Keratinocyte (primary cell): Measurements from ENCODE around the gene PRRX1. TPM values are rescaled to one million over a fixed set of nuclear protein-coding genes. Genes with fewer than 3 reads are reported as not detected.

ENCODE experiments used
- DNase-seq: peaks from one replicate; pipeline ENCODE4 v3.0.0-alpha.2; 2011; ENCODE audit warnings: low read depth, missing footprints, low spot score
- FAIRE-seq: peaks from 2 replicates; lab custom pipeline; 2011; peaks lifted over from hg19 to GRCh38; lab: Jason Lieb, UNC
- H2AFZ ChIP-seq: 2 replicates; pipeline ENCODE4 v1.6.0; 2012; ENCODE audit warnings: low read length, control low read depth, inconsistent platforms; ENCODE audit not compliant: control insufficient read depth
- H3K27ac ChIP-seq: 2 replicates; pipeline ENCODE4 v1.5.1; 2011; ENCODE audit warnings: low read length; ENCODE audit not compliant: control insufficient read depth, insufficient read depth
- H3K27me3 ChIP-seq: 3 replicates; pipeline ENCODE4 v1.6.0; 2011; ENCODE audit warnings: low read length; ENCODE audit not compliant: control insufficient read depth, insufficient read depth; ENCODE audit errors: extremely low read depth
- H3K36me3 ChIP-seq, 2 experiments: 2 replicates in 1 of 2; 3 replicates in 1 of 2; pipeline ENCODE4 v1.5.1; 2011; ENCODE audit warnings: low read length in 2 of 2, mild to moderate bottlenecking in 1 of 2; ENCODE audit not compliant: control insufficient read depth in 2 of 2, insufficient read depth in 2 of 2; ENCODE audit errors: extremely low read depth in 1 of 2
- H3K4me1 ChIP-seq: 3 replicates; pipeline ENCODE4 v1.5.1; 2011; ENCODE audit warnings: low read length; ENCODE audit not compliant: control insufficient read depth, insufficient read depth; ENCODE audit errors: extremely low read depth
- H3K4me2 ChIP-seq: 3 replicates; pipeline ENCODE4 v1.6.0; 2011; ENCODE audit warnings: low read depth, low read length; ENCODE audit not compliant: control insufficient read depth, insufficient read depth; ENCODE audit errors: extremely low read depth
- H3K4me3 ChIP-seq, 3 experiments: fragments of 200-600 bp in 1 of 3; sonication (generic) in 1 of 3; 2 replicates in 2 of 3; 3 replicates in 1 of 3; pipeline ENCODE4 v1.5.1; 2011 to 2016; ENCODE audit warnings: low read length in 3 of 3, mild to moderate bottlenecking in 3 of 3, control low read depth in 2 of 3, inconsistent platforms in 1 of 3, low read depth in 1 of 3, mixed read lengths in 1 of 3, mixed run types in 1 of 3, moderate library complexity in 1 of 3; ENCODE audit not compliant: control insufficient read depth in 2 of 3, insufficient read depth in 2 of 3; ENCODE audit errors: extremely low read depth in 1 of 3
- H3K79me2 ChIP-seq: 2 replicates; pipeline ENCODE4 v1.6.0; 2012; ENCODE audit warnings: low read length; ENCODE audit not compliant: control insufficient read depth, insufficient read depth
- H3K9ac ChIP-seq: 3 replicates; pipeline ENCODE4 v1.6.0; 2011; ENCODE audit warnings: low read length; ENCODE audit not compliant: control insufficient read depth, insufficient read depth; ENCODE audit errors: extremely low read depth
- H3K9me1 ChIP-seq: 3 replicates; pipeline ENCODE4 v1.6.0; 2011; ENCODE audit warnings: low read length; ENCODE audit not compliant: control insufficient read depth, insufficient read depth; ENCODE audit errors: extremely low read depth
- H3K9me3 ChIP-seq: 2 replicates; pipeline ENCODE4 v1.5.1; 2012; ENCODE audit warnings: low read depth, low read length; ENCODE audit not compliant: control insufficient read depth
- H4K20me1 ChIP-seq: 3 replicates; pipeline ENCODE4 v1.6.0; 2011; ENCODE audit warnings: low read length; ENCODE audit not compliant: control insufficient read depth, insufficient read depth; ENCODE audit errors: extremely low read depth
- CTCF ChIP-seq, 3 experiments: IDR thresholded peaks in 1 of 3; conservative IDR thresholded peaks in 1 of 3; optimal IDR thresholded peaks in 1 of 3; 2 replicates in 2 of 3; 3 replicates in 1 of 3; pipeline versions ENCODE3 to v1.5.1; 2011; ENCODE audit warnings: low read length in 3 of 3, mild to moderate bottlenecking in 3 of 3, moderate library complexity in 2 of 3, control low read depth in 1 of 3, inconsistent platforms in 1 of 3; ENCODE audit not compliant: insufficient read depth in 2 of 3; ENCODE audit errors: extremely low read depth in 1 of 3
- EZH2 ChIP-seq: IDR thresholded peaks from one replicate; pipeline ENCODE4 v1.6.1; 2012; ENCODE audit warnings: inconsistent platforms, mild to moderate bottlenecking, low read length, moderate library complexity
- dilution Hi-C: fragments of 300-500 bp; cut with MboI; formaldehyde crosslinking; loops from one replicate; pipeline ENCODE4 v1.7.0; 2020; ENCODE audit warnings: low sequenced_read_pairs; ENCODE audit not compliant: extremely low pct_ligation_motif_present
- polyA plus RNA-seq, 5 experiments: library from polyadenylated mRNA; depleted of rRNA in 3 of 5; stranded (reverse) in 3 of 5; stranded (forward) in 1 of 5; unstranded in 1 of 5; fragments of >200 nt; gene quantifications; 1 replicate in 1 of 5; 2 replicates in 3 of 5; 3 replicates in 1 of 5; pipeline versions ENCODE4 v1.2.1 to v1.2.3, GENCODE V29; 2011 to 2012; ENCODE audit warnings: missing spikeins in 2 of 5, low read depth in 1 of 5, low replicate concordance in 1 of 5

PRRX1 gene
- polyA plus RNA-seq, 1 donor (not counting 4 experiments of a cell fraction or from before 2014, with no cell fraction given): not detected

GRCh38 chr1:170735366-170736263, 71.7 kb downstream of the PRRX1 start:
- DNase-seq (no peak), FAIRE-seq (no peak)
- no peaks in the 10 kb centered on the region for H3K9me1 ChIP-seq
- no peak overlapping the region for H2AFZ ChIP-seq
- H3K4me3 ChIP-seq: no peak overlapping the region
- H3K9me3 ChIP-seq: no peaks in the 10 kb centered on the region
- no peak overlapping the region for H3K27ac ChIP-seq
- H4K20me1 ChIP-seq: no peaks in the 10 kb centered on the region
- no peaks in the 10 kb centered on the region for H3K79me2 ChIP-seq
- H3K4me2 ChIP-seq: no peak overlapping the region
- H3K27me3 ChIP-seq: no peaks in the 10 kb centered on the region
- no peak overlapping the region for H3K9ac ChIP-seq
- no peaks in the 10 kb centered on the region for H3K36me3 ChIP-seq
- no peak for TF ChIP-seq EZH2
- no peak for TF ChIP-seq CTCF (optimal IDR thresholded peaks at IDR 0.05 in 1 of 3, IDR thresholded peaks at IDR 0.05 in 1 of 3, conservative IDR thresholded peaks at IDR 0.05 in 1 of 3; ENCODE audit: extremely low read depth in 1 of 3, insufficient read depth in 2 of 3, low read length in 3 of 3)
- dilution Hi-C loops: no loop called here
- H3K4me1 ChIP-seq: no peaks in the 10 kb centered on the region

- no peak overlapping the region for H3K4me2 ChIP-seq
- DNase-seq: no peak
- no peaks in the 10 kb centered on the region for H3K79me2 ChIP-seq
- H3K4me3 ChIP-seq: no peak overlapping the region
- no peaks in the 10 kb centered on the region for H3K4me1 ChIP-seq
- dilution Hi-C loops: no loop called here
- H3K9me1 ChIP-seq: no peaks in the 10 kb centered on the region
- H3K27me3 ChIP-seq: no peaks in the 10 kb centered on the region
- no peaks in the 10 kb centered on the region for H3K36me3 ChIP-seq
- H3K9ac ChIP-seq: no peak overlapping the region
- no peak for FAIRE-seq
- no peak overlapping the region for H2AFZ ChIP-seq
- no peak overlapping the region for H3K27ac ChIP-seq
- H3K9me3 ChIP-seq: no peaks in the 10 kb centered on the region
- no peak for TF ChIP-seq EZH2
- TF ChIP-seq CTCF (optimal IDR thresholded peaks at IDR 0.05 in 1 of 3, IDR thresholded peaks at IDR 0.05 in 1 of 3, conservative IDR thresholded peaks at IDR 0.05 in 1 of 3; ENCODE audit: extremely low read depth in 1 of 3, insufficient read depth in 2 of 3, low read length in 3 of 3): no peak
- H4K20me1 ChIP-seq: no peaks in the 10 kb centered on the region
Measured at GRCh38 chr1:170739803-170740202, 75.9 kb downstream of the PRRX1 start.
